Measurements from ENCODE around the gene KLHL14. TPM values are rescaled to one million over a fixed set of nuclear protein-coding genes. Genes with fewer than 3 reads are reported as not detected.
A peak's percentile ranks its signal among the peaks of the same experiment; 100 is the strongest.

The KLHL14 gene
- total RNA-seq, 1 experiment from 2014 or later = 6.7 TPM

DNA sequence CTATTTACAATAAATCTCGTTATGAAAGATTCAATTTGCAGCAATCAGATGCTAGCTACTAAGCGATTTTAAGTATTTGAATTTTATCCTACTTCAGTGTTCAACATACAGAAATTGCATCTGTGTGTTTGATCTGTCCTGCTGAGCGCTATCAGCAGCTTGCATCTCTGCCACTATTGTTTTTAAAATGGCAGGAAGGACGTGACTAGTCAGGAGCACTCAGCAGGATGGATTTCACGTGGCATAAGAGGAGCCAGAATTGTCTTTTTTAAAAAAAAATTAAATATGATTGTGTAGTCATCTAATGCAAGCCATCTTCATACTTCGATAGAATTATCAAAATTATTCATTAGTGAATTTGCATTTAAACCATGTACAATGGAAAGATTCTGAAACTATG, 2.8 kb upstream of the KLHL14 start:
- in situ Hi-C loops (cut with HindIII; ENCODE audit: low pct_unique_long_range_greater_than_20kb, low sequenced_read_pairs) (no loop called here), intact Hi-C loops (cut with micrococcal nuclease; ENCODE audit: unreplicated experiment) (no loop called here)
- ChIA-PET CTCF (no interaction called here), POLR2A (interaction anchor here (0.6 kb wide), 1 partner anchor 11 kb away, joined by 6 read pairs; no protein-coding TSS in a partner anchor)
- Histone ChIP-seq H3K9me3 (ENCODE audit: control insufficient read depth, insufficient read depth, low read depth, low read length) (no peaks in the 10 kb centered on the region), H3K4me1 (ENCODE audit: control insufficient read depth, insufficient read depth, low read length) (peaks cover 11% of the 10 kb centered on the region), H3K4me3 (ENCODE audit: low read depth in 2 of 2, low read length in 2 of 2) (no peak overlapping the region), H3K27ac (ENCODE audit: low read length) (no peak overlapping the region), H3K36me3 (ENCODE audit: control insufficient read depth, insufficient read depth, low read length) (no peaks in the 10 kb centered on the region), H3K27me3 (ENCODE audit: control insufficient read depth, insufficient read depth, low read length) (no peaks in the 10 kb centered on the region)
- ATAC-seq (no peak), DNase-seq (ENCODE audit: low read depth, low spot score) (no peak)
- BruUV-seq (replicated peaks) = no TSS peak
- TF ChIP-seq TCF7L2 (IDR thresholded peaks at IDR 0.05; ENCODE audit: low read depth, low read length) (no peak), SIN3A (IDR thresholded peaks at IDR 0.05; ENCODE audit: borderline replicate concordance, insufficient read depth, low read depth, low read length) (no peak), REST (IDR thresholded peaks at IDR 0.05; ENCODE audit: insufficient read depth in 1 of 2, low read depth in 2 of 2, low read length in 1 of 2) (no peak)

DNA sequence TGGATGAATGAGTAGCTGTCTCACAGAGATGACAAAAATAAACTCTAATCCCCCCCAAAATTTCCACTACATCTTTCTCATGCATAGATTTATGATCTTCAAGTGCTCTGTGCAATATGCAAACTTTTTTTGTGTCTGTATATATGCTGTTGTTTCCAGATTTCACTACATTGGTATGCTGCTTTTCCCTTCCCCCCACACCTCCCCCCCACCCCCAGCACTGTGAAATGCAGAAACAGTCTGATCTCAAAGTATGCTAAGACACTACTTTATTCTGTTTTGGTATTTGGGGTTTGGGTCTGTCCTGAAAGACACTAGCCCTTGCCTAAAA, 524 bp upstream of the KLHL14 start:
- Histone ChIP-seq H3K36me3 (ENCODE audit: control insufficient read depth, insufficient read depth, low read length) (no peaks in the 10 kb centered on the region), H3K27me3 (ENCODE audit: control insufficient read depth, insufficient read depth, low read length) (no peaks in the 10 kb centered on the region), H3K4me3 (ENCODE audit: low read depth in 2 of 2, low read length in 2 of 2) (0 out of 4 replicates have a peak overlapping the region, but pooled peaks of 1 of the 2 experiments have one; percentile 77), H3K4me1 (ENCODE audit: control insufficient read depth, insufficient read depth, low read length) (peaks cover 11% of the 10 kb centered on the region), H3K9me3 (ENCODE audit: control insufficient read depth, insufficient read depth, low read depth, low read length) (no peaks in the 10 kb centered on the region), H3K27ac (ENCODE audit: low read length) (no peak overlapping the region)
- POLR2A ChIA-PET = interaction anchor here (0.7 kb wide), 1 partner anchor 95 kb away, joined by 5 read pairs; no protein-coding TSS in a partner anchor
- intact Hi-C loops (cut with micrococcal nuclease; ENCODE audit: unreplicated experiment) = no loop called here
- CTCF ChIA-PET = no interaction called here
- DNase-seq (ENCODE audit: low read depth, low spot score) (no peak), ATAC-seq (no peak)
- in situ Hi-C loops (cut with HindIII; ENCODE audit: low pct_unique_long_range_greater_than_20kb, low sequenced_read_pairs) = no loop called here
- TF ChIP-seq SIN3A (IDR thresholded peaks at IDR 0.05; ENCODE audit: borderline replicate concordance, insufficient read depth, low read depth, low read length) = no peak
- BruUV-seq (replicated peaks) = no TSS peak

- no peak for DNase-seq (ENCODE audit: low read depth, low spot score)
- ATAC-seq = peak; percentile 39
- H3K27ac ChIP-seq (ENCODE audit: low read length) = no peak overlapping the region; the same call in 1 of the 2 replicates
- POLR2A ChIA-PET = interaction anchor here (0.7 to 0.8 kb wide), 2 partner anchors 51 to 123 kb away, joined by 5 to 8 read pairs; no protein-coding TSS in a partner anchor
- intact Hi-C loops (cut with micrococcal nuclease; ENCODE audit: unreplicated experiment) (no loop called here), in situ Hi-C loops (cut with HindIII; ENCODE audit: low pct_unique_long_range_greater_than_20kb, low sequenced_read_pairs) (no loop called here)
- TF ChIP-seq REST (IDR thresholded peaks at IDR 0.05; ENCODE audit: insufficient read depth in 1 of 2, low read depth in 2 of 2, low read length in 1 of 2) = no peak
- no peak for TF ChIP-seq TCF7L2 (IDR thresholded peaks at IDR 0.05; ENCODE audit: low read depth, low read length)
- no peak for TF ChIP-seq CTCF (IDR thresholded peaks at IDR 0.05)
- no peak for TF ChIP-seq SIN3A (IDR thresholded peaks at IDR 0.05; ENCODE audit: borderline replicate concordance, insufficient read depth, low read depth, low read length)
- no peak for TF ChIP-seq POLR2AphosphoS5 (IDR thresholded peaks at IDR 0.05; ENCODE audit: low read depth, low read length)
- no peaks in the 10 kb centered on the region for H3K9me3 ChIP-seq (ENCODE audit: control insufficient read depth, insufficient read depth, low read depth, low read length)
- peak overlapping the region; percentile 43 to 77 for H3K4me3 ChIP-seq (ENCODE audit: low read depth in 2 of 2, low read length in 2 of 2)
- peaks cover 11% of the 10 kb centered on the region for H3K4me1 ChIP-seq (ENCODE audit: control insufficient read depth, insufficient read depth, low read length)
- no TSS peak for BruUV-seq (replicated peaks)
- H3K27me3 ChIP-seq (ENCODE audit: control insufficient read depth, insufficient read depth, low read length) = no peaks in the 10 kb centered on the region
- CTCF ChIA-PET = interaction anchor here (0.7 kb wide), 1 partner anchor 724 kb away, joined by 10 read pairs; no protein-coding TSS in a partner anchor
- H3K36me3 ChIP-seq (ENCODE audit: control insufficient read depth, insufficient read depth, low read length) = no peaks in the 10 kb centered on the region
Measured at GRCh38 chr18:32771871-32772580, 797 bp downstream of the KLHL14 start.
